ENCODE data around the gene SELENBP1. TPM values are rescaled to one million over a fixed set of nuclear protein-coding genes. Genes with fewer than 3 reads are reported as not detected.

The SELENBP1 gene
- total and polyA plus RNA-seq, 2 of the 13 experiments (the other 11 are each of a cell fraction or from before 2014, with no cell fraction given): 27.8 to 29.0 TPM

- TF ChIP-seq MNT (IDR thresholded peaks at IDR 0.05) (no peak), HMG20B (CRISPR knock-in tag; conservative IDR thresholded peaks at IDR 0.05) (no peak)
Measured at GRCh38 chr1:151402764-151403163, 30.3 kb upstream of the SELENBP1 start (continued).

- H3K4me1 ChIP-seq (ENCODE audit: insufficient read depth, low read length): peaks cover 43% of the 10 kb centered on the region
- no peak overlapping the region for H3K4me2 ChIP-seq (ENCODE audit: low read depth, low read length)
- no peak overlapping the region for H3K9ac ChIP-seq (ENCODE audit: insufficient read depth, low read depth, low read length)
- no TSS peak for BruUV-seq (replicated peaks)
- ChIA-PET POLR2A (interaction anchor here (0.6 to 1.5 kb wide), 2 partner anchors 30 to 119 kb away, joined by 3 to 5 read pairs; partner anchors contain the start of gene SELENBP1), CTCF (ENCODE audit: low intra/inter-chr PET ratio, low total read pairs) (no interaction called here)
- no peak for TF ChIP-seq CAMTA2 (CRISPR knock-in tag; IDR thresholded peaks at IDR 0.05; ENCODE audit: borderline replicate concordance)
- TF ChIP-seq MAFK (conservative IDR thresholded peaks at IDR 0.05 in 1 of 2, IDR thresholded peaks at IDR 0.05 in 1 of 2; ENCODE audit: low read length in 2 of 2): peak in 1 of 2 experiments; percentile 23; a peak in 1 of 4 replicates
- TF ChIP-seq RBFOX2 (IDR thresholded peaks at IDR 0.05; ENCODE audit: low read depth, low read length): 0 out of 2 replicates have a peak, but pooled peaks have one; percentile 4
- H3K4me3 ChIP-seq (replicated peaks in 1 of 3; ENCODE audit: insufficient read depth in 1 of 3, low read depth in 2 of 3, low read length in 3 of 3): no peak overlapping the region
- H3K27me3 ChIP-seq (ENCODE audit: control insufficient read depth in 1 of 2, insufficient read depth in 2 of 2, low read length in 2 of 2): no peaks in the 10 kb centered on the region; a peak in 1 of 5 replicates
- FAIRE-seq (no peak), DNase-seq (ENCODE audit: low spot score) (no peak), ATAC-seq (no peak)
- H2AFZ ChIP-seq (ENCODE audit: low read length): no peak overlapping the region
- H3K36me3 ChIP-seq (replicated peaks in 1 of 2; ENCODE audit: control insufficient read depth in 1 of 2, insufficient read depth in 2 of 2, low read length in 2 of 2): peaks cover 14 to 42% of the 10 kb centered on the region in 2 experiments
- H4K20me1 ChIP-seq (ENCODE audit: insufficient read depth, low read length): peaks cover 8% of the 10 kb centered on the region
- intact Hi-C loops (cut with micrococcal nuclease; ENCODE audit: unreplicated experiment) (no loop called here), in situ Hi-C loops (cut with HindIII; ENCODE audit: extremely low pct_ligation_motif_present, low pct_unique_long_range_greater_than_20kb) (no loop called here)
- H3K9me3 ChIP-seq (ENCODE audit: low read length): no peaks in the 10 kb centered on the region
- peaks cover 15% of the 10 kb centered on the region for H3K79me2 ChIP-seq (ENCODE audit: insufficient read depth, low read length)
- WGBS (ENCODE audit: low lambda C conversion rate): 93% methylated on average over 2 of the region's 2 CpGs
- no peak overlapping the region for H3K27ac ChIP-seq (ENCODE audit: extremely low read length, insufficient read depth, low read length)
Measured at GRCh38 chr1:151401860-151402259, 29.4 kb upstream of the SELENBP1 start.
